Measurements from ENCODE around the gene FYTTD1. TPM values are rescaled to one million over a fixed set of nuclear protein-coding genes. Genes with fewer than 3 reads are reported as not detected.
A peak's percentile ranks its signal among the peaks of the same experiment; 100 is the strongest.

Gene FYTTD1
- total RNA-seq, 6 donors from 2014 or later = 25.5 to 50.0 (median 37.5) TPM

GRCh38 chr3:197804511-197804910 is 54.8 kb downstream of the FYTTD1 start:
- no peaks in the 10 kb centered on the region for H3K36me3 ChIP-seq
- no peak for DNase-seq
- H3K4me1 ChIP-seq = peaks cover 6 to 19% (median 14%) of the 10 kb centered on the region in 4 donors

GRCh38 chr3:197807969-197808587 is 58.4 kb downstream of the FYTTD1 start:
- no peak for ATAC-seq (ENCODE audit: low FRiP score in 2 of 2)
- Histone ChIP-seq H3K4me1 (peaks cover 0 to 9% (median 4%) of the 10 kb centered on the region in 4 donors), H3K4me3 (no peak overlapping the region), H3K27me3 (no peaks in the 10 kb centered on the region), H3K9me3 (no peaks in the 10 kb centered on the region), H3K36me3 (no peaks in the 10 kb centered on the region), H3K27ac (peak overlapping the region in 1 of 4 donors; percentile 13)
- 88 to 89% methylated on average over 4 of the region's 4 CpGs for WGBS, 2 donors
- no peak for DNase-seq
- TF ChIP-seq POLR2AphosphoS5 (IDR thresholded peaks at IDR 0.05) (no peak), EP300 (IDR thresholded peaks at IDR 0.05) (no peak)

More at GRCh38 chr3:197804511-197804910, 54.8 kb downstream of the FYTTD1 start:
- no peak overlapping the region for H3K27ac ChIP-seq
- no peaks in the 10 kb centered on the region for H3K9me3 ChIP-seq
- ATAC-seq (ENCODE audit: low FRiP score in 2 of 2) = no peak
- no peak for TF ChIP-seq CTCF (IDR thresholded peaks at IDR 0.05)
- no peak for TF ChIP-seq POLR2AphosphoS5 (IDR thresholded peaks at IDR 0.05)
- no peak for TF ChIP-seq POLR2A (IDR thresholded peaks at IDR 0.05)
- no peak for TF ChIP-seq EP300 (IDR thresholded peaks at IDR 0.05)
- no peaks in the 10 kb centered on the region for H3K27me3 ChIP-seq
- 80 to 85% methylated on average over 4 of the region's 4 CpGs for WGBS, 2 donors
- no peak overlapping the region for H3K4me3 ChIP-seq

- Histone ChIP-seq H3K36me3 (no peaks in the 10 kb centered on the region), H3K4me3 (no peak overlapping the region), H3K4me1 (peaks cover 0 to 9% (median 4%) of the 10 kb centered on the region in 4 donors), H3K9me3 (no peaks in the 10 kb centered on the region), H3K27me3 (no peaks in the 10 kb centered on the region), H3K27ac (no peak overlapping the region)
- WGBS, 2 donors = 45 to 48% methylated on average over 2 of the region's 2 CpGs
- ATAC-seq (ENCODE audit: low FRiP score in 2 of 2) = peak in 1 of 2 donors; percentile 70
- no peak for DNase-seq
- TF ChIP-seq POLR2AphosphoS5 (IDR thresholded peaks at IDR 0.05) (no peak), POLR2A (IDR thresholded peaks at IDR 0.05) (no peak), CTCF (IDR thresholded peaks at IDR 0.05) (no peak), EP300 (IDR thresholded peaks at IDR 0.05) (no peak)
Observed at GRCh38 chr3:197809356-197810020, 59.8 kb downstream of the FYTTD1 start.

GRCh38 chr3:197810901-197811300 is 61.2 kb downstream of the FYTTD1 start:
- no peak for ATAC-seq (ENCODE audit: low FRiP score in 2 of 2)
- Histone ChIP-seq H3K4me1 (peaks cover 0 to 9% (median 4%) of the 10 kb centered on the region in 4 donors), H3K9me3 (no peaks in the 10 kb centered on the region), H3K27me3 (no peaks in the 10 kb centered on the region), H3K27ac (no peak overlapping the region), H3K4me3 (no peak overlapping the region), H3K36me3 (no peaks in the 10 kb centered on the region)
- no peak for TF ChIP-seq CTCF (IDR thresholded peaks at IDR 0.05)
- TF ChIP-seq POLR2A (IDR thresholded peaks at IDR 0.05) = no peak
- no peak for TF ChIP-seq EP300 (IDR thresholded peaks at IDR 0.05)
- no peak for TF ChIP-seq POLR2AphosphoS5 (IDR thresholded peaks at IDR 0.05)
- WGBS, 2 donors = 90 to 93% methylated on average over 6 of the region's 6 CpGs
- no peak for DNase-seq

- H3K4me1 ChIP-seq = peaks cover 0 to 9% (median 4%) of the 10 kb centered on the region in 4 donors
- no peaks in the 10 kb centered on the region for H3K9me3 ChIP-seq
- H3K36me3 ChIP-seq = no peaks in the 10 kb centered on the region
- ATAC-seq (ENCODE audit: low FRiP score in 2 of 2) = peak in 1 of 2 donors; percentile 90
- TF ChIP-seq EP300 (IDR thresholded peaks at IDR 0.05) (no peak), CTCF (IDR thresholded peaks at IDR 0.05) (no peak)
- 86% methylated on average over 3 of the region's 3 CpGs for WGBS, 2 donors
- H3K27me3 ChIP-seq = no peaks in the 10 kb centered on the region
- no peak overlapping the region for H3K27ac ChIP-seq
- DNase-seq = peak in 1 of 2 donors; percentile 33
- no peak overlapping the region for H3K4me3 ChIP-seq
Observed at GRCh38 chr3:197811343-197811742, 61.7 kb downstream of the FYTTD1 start.

Data from upper lobe of left lung (tissue), 6 donors.